Epithelial cell of prostate (primary cell): Measurements from ENCODE around the gene CCIN.

Experiments
- DNase-seq: peaks from one replicate; pipeline ENCODE4 v3.0.0-alpha.2; 2011; ENCODE audit warnings: low read depth, low spot score
- H3K27ac ChIP-seq: fragments of 450-650 bp; 2 replicates; pipeline ENCODE4 v1.5.1; 2017; ENCODE audit warnings: mild to moderate bottlenecking

The CCIN gene

DNA sequence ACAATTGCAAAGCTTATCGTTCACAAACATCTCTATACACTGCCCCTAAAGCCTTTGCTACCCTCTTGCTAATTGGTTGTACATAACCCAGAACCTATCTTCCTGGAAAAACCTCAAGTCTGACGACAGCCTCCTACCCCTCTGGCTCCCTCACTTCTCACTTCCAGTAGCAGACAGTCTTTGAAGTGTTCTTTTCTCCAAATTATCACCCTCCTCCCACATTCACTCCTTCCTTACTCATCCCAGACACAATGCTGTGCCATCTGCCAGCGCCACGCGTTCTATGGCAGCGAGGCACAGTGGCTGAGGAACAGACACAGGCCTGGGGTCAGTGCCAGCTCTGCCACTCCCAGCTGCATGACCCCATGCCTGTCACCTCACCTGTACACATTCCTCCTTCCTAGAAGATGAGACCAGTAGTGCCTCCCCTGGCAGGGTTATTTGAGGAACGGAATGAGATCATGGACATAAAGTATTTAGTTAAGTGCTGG, 49.3 kb downstream of the CCIN start:
- no peak overlapping the region for H3K27ac ChIP-seq
- no peak for DNase-seq
